H9 (cell line): ENCODE results near the gene REV1. TPM values are rescaled to one million over a fixed set of nuclear protein-coding genes. Genes with fewer than 3 reads are reported as not detected.

ENCODE experiments used
- DNase-seq: peaks from one replicate; pipeline ENCODE4 v3.0.0-alpha.2; 2017
- H2AFZ ChIP-seq: one replicate; pipeline ENCODE4 v1.6.1; 2013; ENCODE audit warnings: mild to moderate bottlenecking, low read length, control low read depth, moderate library complexity
- H2AK5ac ChIP-seq: 2 replicates; pipeline ENCODE4 v1.6.1; 2013; ENCODE audit warnings: low read length, control low read depth, mixed read lengths; ENCODE audit not compliant: insufficient read length
- H2BK120ac ChIP-seq: one replicate; pipeline ENCODE4 v1.6.1; 2013; ENCODE audit warnings: low read depth, mild to moderate bottlenecking, low read length, control low read depth, inconsistent platforms; ENCODE audit not compliant: poor library complexity, severe bottlenecking
- H2BK12ac ChIP-seq: 2 replicates; pipeline ENCODE4 v1.6.1; 2013; ENCODE audit warnings: low read length, control low read depth, mixed read lengths, low read depth; ENCODE audit not compliant: insufficient read length
- H2BK15ac ChIP-seq: 2 replicates; pipeline ENCODE4 v1.6.1; 2013; ENCODE audit warnings: low read depth, low read length, control low read depth
- H2BK20ac ChIP-seq: one replicate; pipeline ENCODE4 v1.6.1; 2013; ENCODE audit warnings: low read depth, mild to moderate bottlenecking, low read length, control low read depth, inconsistent platforms; ENCODE audit not compliant: poor library complexity, severe bottlenecking
- H2BK5ac ChIP-seq: 2 replicates; pipeline ENCODE4 v1.6.1; 2013; ENCODE audit warnings: low read length, control low read depth, mixed read lengths; ENCODE audit not compliant: insufficient read length
- H3K14ac ChIP-seq: 2 replicates; pipeline ENCODE4 v1.6.1; 2013; ENCODE audit warnings: low read length, control low read depth; ENCODE audit not compliant: insufficient read depth
- H3K18ac ChIP-seq: 2 replicates; pipeline ENCODE4 v1.6.1; 2013; ENCODE audit warnings: low read depth, mild to moderate bottlenecking, mixed read lengths, low read length, control low read depth; ENCODE audit not compliant: insufficient read length
- H3K23ac ChIP-seq: 2 replicates; pipeline ENCODE4 v1.6.1; 2013; ENCODE audit warnings: low read length, control low read depth, mixed read lengths, low read depth; ENCODE audit not compliant: insufficient read length
- H3K23me2 ChIP-seq: 2 replicates; pipeline ENCODE4 v1.6.1; 2013; ENCODE audit warnings: low read depth, mild to moderate bottlenecking, mixed read lengths, low read length, control low read depth; ENCODE audit not compliant: insufficient read length, poor library complexity, severe bottlenecking
- H3K27ac ChIP-seq: 2 replicates; pipeline ENCODE4 v1.5.1; 2013; ENCODE audit warnings: low read length, control low read depth, mixed read lengths, low read depth; ENCODE audit not compliant: insufficient read length
- H3K27me3 ChIP-seq: 2 replicates; pipeline ENCODE4 v1.6.1; 2013; ENCODE audit warnings: low read length, control low read depth, inconsistent platforms; ENCODE audit not compliant: insufficient read depth
- H3K4ac ChIP-seq: 2 replicates; pipeline ENCODE4 v1.6.1; 2013; ENCODE audit warnings: low read depth, mild to moderate bottlenecking, control low read depth, inconsistent platforms, low read length, moderate library complexity
- H3K4me1 ChIP-seq: 2 replicates; pipeline ENCODE4 v1.6.1; 2013; ENCODE audit warnings: low read length, control low read depth, inconsistent platforms; ENCODE audit not compliant: insufficient read depth
- H3K4me2 ChIP-seq: 2 replicates; pipeline ENCODE4 v1.6.1; 2013; ENCODE audit warnings: low read length, control low read depth, mixed read lengths; ENCODE audit not compliant: insufficient read length, insufficient read depth
- H3K56ac ChIP-seq: 2 replicates; pipeline ENCODE4 v1.6.1; 2013; ENCODE audit warnings: low read depth, mild to moderate bottlenecking, mixed read lengths, low read length, control low read depth; ENCODE audit not compliant: insufficient read length
- H3K79me1 ChIP-seq: 2 replicates; pipeline ENCODE4 v1.6.1; 2013; ENCODE audit warnings: low read depth, mild to moderate bottlenecking, moderate library complexity, low read length, control low read depth, inconsistent platforms; ENCODE audit not compliant: insufficient read depth, poor library complexity, severe bottlenecking
- H3K79me2 ChIP-seq: 2 replicates; pipeline ENCODE4 v1.6.1; 2013; ENCODE audit warnings: low read length, control low read depth, inconsistent platforms; ENCODE audit not compliant: insufficient read depth
- H3K9ac ChIP-seq: 2 replicates; pipeline ENCODE4 v1.6.1; 2013; ENCODE audit warnings: low read length, control low read depth, mixed read lengths; ENCODE audit not compliant: insufficient read length; ENCODE audit errors: extremely low read depth
- H3K9me3 ChIP-seq: one replicate; pipeline ENCODE4 v1.6.1; 2013; ENCODE audit warnings: low read depth, low read length, inconsistent platforms; ENCODE audit not compliant: control insufficient read depth
- H3T11ph ChIP-seq: one replicate; pipeline ENCODE4 v1.6.1; 2013; ENCODE audit warnings: mild to moderate bottlenecking, low read length, control low read depth, inconsistent platforms
- H4K20me1 ChIP-seq: one replicate; pipeline ENCODE4 v1.6.1; 2013; ENCODE audit not compliant: control insufficient read depth, insufficient read length, insufficient read depth
- H4K5ac ChIP-seq: 2 replicates; pipeline ENCODE4 v1.6.1; 2013; ENCODE audit warnings: low read depth, mild to moderate bottlenecking, mixed read lengths, low read length, control low read depth; ENCODE audit not compliant: insufficient read length
- H4K8ac ChIP-seq: replicated peaks from 2 replicates; pipeline ENCODE4 v1.6.1; 2013; ENCODE audit warnings: low read length, control low read depth, mixed read lengths, low read depth; ENCODE audit not compliant: insufficient read length
- H4K91ac ChIP-seq: 2 replicates; pipeline ENCODE4 v1.6.1; 2013; ENCODE audit warnings: low read depth, mild to moderate bottlenecking, moderate library complexity, mixed read lengths, low read length, control low read depth; ENCODE audit not compliant: insufficient read length
- H3K27ac Mint-ChIP-seq, 3 experiments: 2 replicates in 2 of 3; 3 replicates in 1 of 3; pipeline ENCODE4 v1.8.0; 2020 to 2021; ENCODE audit warnings: mixed read lengths in 3 of 3, mild to moderate bottlenecking in 1 of 3, moderate library complexity in 1 of 3
- H3K27me3 Mint-ChIP-seq: 2 replicates; pipeline ENCODE4 v1.8.0; 2021; ENCODE audit warnings: low read depth, mild to moderate bottlenecking, moderate library complexity, mixed read lengths
- H3K36me3 Mint-ChIP-seq, 3 experiments: 2 replicates in 2 of 3; 3 replicates in 1 of 3; pipeline ENCODE4 v1.8.0; 2020 to 2021; ENCODE audit warnings: low read depth in 3 of 3, mixed read lengths in 3 of 3; ENCODE audit not compliant: insufficient read depth in 1 of 3
- H3K4me1 Mint-ChIP-seq, 2 experiments: 2 replicates each; pipeline ENCODE4 v1.8.0; 2020; ENCODE audit warnings: mixed read lengths in 2 of 2
- H3K4me3 Mint-ChIP-seq, 2 experiments: 2 replicates in 1 of 2; 3 replicates in 1 of 2; pipeline ENCODE4 v1.8.0; 2020 to 2021; ENCODE audit warnings: mild to moderate bottlenecking in 2 of 2, mixed read lengths in 2 of 2, moderate library complexity in 1 of 2
- H3K9me3 Mint-ChIP-seq, 2 experiments: 2 replicates in 1 of 2; 3 replicates in 1 of 2; pipeline ENCODE4 v1.8.0; 2020; ENCODE audit warnings: mild to moderate bottlenecking in 2 of 2, mixed read lengths in 2 of 2, moderate library complexity in 1 of 2
- CTCF ChIP-seq: fragments of 200-600 bp; sonication (generic); conservative IDR thresholded peaks from 3 replicates; pipeline ENCODE4 v1.8.0; 2021; ENCODE audit warnings: antibody characterized with exemption, mild to moderate bottlenecking
- WGBS: extraction: QIAGEN DNeasy Blood & Tissue Kit; methylation state at CpG from one replicate; pipeline ENCODE4 v1.1.7; 2013; ENCODE audit warnings: missing lambda C conversion rate, low lambda C conversion rate, mixed read lengths; ENCODE audit not compliant: insufficient read length; ENCODE audit errors: extremely low coverage; 5-methylcytosine and 5-hydroxymethylcytosine counted together
- total RNA-seq: library from RNA; stranded (reverse); gene quantifications from 2 replicates; pipeline ENCODE4 v1.2.1, GENCODE V29; 2021

REV1 gene
- total RNA-seq, 1 experiment from 2014 or later: 41.6 TPM

DNA sequence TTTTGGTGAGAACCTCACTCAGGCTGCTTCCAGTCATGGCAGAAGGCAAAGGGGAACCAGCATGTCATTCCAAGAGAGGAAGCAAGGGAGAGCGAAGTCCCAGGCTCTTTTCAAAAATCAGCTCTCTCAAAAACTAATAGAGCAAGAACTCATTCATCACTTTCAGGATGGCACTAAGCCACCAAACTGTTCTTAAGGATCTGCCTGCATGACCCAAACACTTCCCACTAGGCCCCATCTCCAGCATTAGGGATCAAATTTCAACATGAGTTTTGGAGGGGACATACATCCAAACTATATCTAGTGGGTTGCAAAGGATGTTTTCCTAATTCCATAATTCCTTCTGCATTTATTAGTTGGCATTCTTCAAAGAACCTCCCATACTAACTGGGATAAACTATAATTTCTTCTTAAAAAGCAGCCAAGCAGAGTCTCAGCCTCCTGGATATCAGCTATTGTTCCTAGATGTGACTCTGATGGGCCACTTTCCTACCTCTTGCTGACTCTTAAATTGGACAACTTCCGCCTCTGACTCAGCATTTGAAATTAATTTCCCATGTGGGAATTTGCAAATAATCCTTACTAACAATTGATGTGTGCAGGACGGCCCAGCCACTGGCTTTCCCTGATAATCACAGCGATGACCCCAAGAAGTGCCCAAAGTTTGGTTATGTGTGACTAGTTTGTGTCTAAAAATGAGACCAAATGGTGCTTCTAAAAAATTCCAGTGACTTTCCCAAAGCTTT, 5.5 kb upstream of the REV1 start:
- Histone ChIP-seq H4K5ac (no peak overlapping the region), H3K23me2 (no peaks in the 10 kb centered on the region), H2BK5ac (no peak overlapping the region), H3K27ac (no peak overlapping the region), H2BK15ac (no peak overlapping the region), H4K8ac (no peak overlapping the region), H2BK20ac (no peak overlapping the region), H3K23ac (no peak overlapping the region), H3T11ph (no peak overlapping the region), H3K18ac (no peak overlapping the region), H2AFZ (no peak overlapping the region), H3K56ac (no peak overlapping the region), H3K4ac (no peak overlapping the region), H3K4me2 (no peak overlapping the region), H3K79me1 (no peaks in the 10 kb centered on the region), H2BK120ac (no peak overlapping the region), H2BK12ac (no peak overlapping the region), H3K14ac (no peak overlapping the region), H4K20me1 (no peaks in the 10 kb centered on the region), H3K27me3 (no peaks in the 10 kb centered on the region), H2AK5ac (no peak overlapping the region), H4K91ac (no peak overlapping the region), H3K4me1 (no peaks in the 10 kb centered on the region; the same call in 1 of the 2 replicates), H3K9me3 (no peaks in the 10 kb centered on the region), H3K79me2 (no peaks in the 10 kb centered on the region), H3K9ac (no peak overlapping the region)
- DNase-seq: no peak
- Mint-ChIP-seq H3K9me3 (peaks cover 0 to 2% of the 10 kb centered on the region in 2 experiments; a peak in 3 of 5 replicates), H3K4me1 (peaks cover 12 to 18% of the 10 kb centered on the region in 2 experiments), H3K4me3 (no peak overlapping the region), H3K27ac (no peak overlapping the region), H3K36me3 (no peaks in the 10 kb centered on the region), H3K27me3 (peaks cover 4% of the 10 kb centered on the region; the same call in 1 of the 2 replicates)
- no peak for TF ChIP-seq CTCF
- WGBS: no CpG with 5 or more reads among the region's 4 CpGs
